ENCODE data around the gene FAM174B. TPM values are rescaled to one million over a fixed set of nuclear protein-coding genes. Genes with fewer than 3 reads are reported as not detected.

The FAM174B gene
- total RNA-seq, 1 experiment from 2014 or later: 0.30 TPM

DNA sequence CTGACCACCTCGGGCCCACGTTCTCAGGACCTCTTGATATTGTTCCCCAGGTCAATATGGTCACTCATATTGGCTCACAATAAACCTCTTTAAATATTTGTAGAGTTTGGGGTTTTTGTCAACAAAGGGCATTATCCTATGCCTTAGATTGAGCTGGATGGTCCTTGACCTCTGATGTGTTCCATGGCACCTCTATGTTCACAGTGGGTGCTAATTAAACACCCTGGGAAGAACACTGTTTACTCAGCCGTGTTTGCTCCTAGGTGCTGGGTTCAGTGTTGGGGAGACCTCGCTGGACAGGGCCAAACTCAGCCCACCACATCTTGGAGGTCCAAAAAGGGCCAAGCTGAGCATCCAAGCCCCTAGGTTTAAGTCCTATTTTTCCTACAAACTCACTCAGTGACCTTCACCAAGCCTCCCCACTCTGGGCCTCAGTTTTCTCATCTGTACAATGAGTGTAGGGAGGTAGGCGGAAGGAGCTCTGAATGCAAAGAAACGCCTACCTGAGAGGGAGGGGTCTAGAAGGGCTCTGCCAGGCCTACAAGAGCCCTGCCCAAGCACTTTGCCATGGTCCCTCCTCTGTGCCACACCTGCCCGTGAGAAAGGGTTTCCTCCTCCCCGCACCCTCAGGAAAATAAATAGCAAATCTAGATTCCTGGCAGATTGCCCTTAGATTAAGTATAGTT, 7.2 kb downstream of the FAM174B start:
- Histone ChIP-seq H3K27ac (ENCODE audit: low read depth, low read length) (no peak overlapping the region), H3K9ac (ENCODE audit: low read length) (no peak overlapping the region), H3K9me2 (ENCODE audit: insufficient read depth) (no peaks in the 10 kb centered on the region), H3K27me3 (ENCODE audit: insufficient read depth, low read length) (no peaks in the 10 kb centered on the region; the same call in 1 of the 2 replicates), H3K4me3 (replicated peaks in 1 of 2; ENCODE audit: low read depth in 1 of 2, low read length in 2 of 2) (no peak overlapping the region), H4K20me1 (ENCODE audit: insufficient read depth) (no peaks in the 10 kb centered on the region), H3K4me2 (ENCODE audit: low read length) (no peak overlapping the region), H3K9me3 (ENCODE audit: control insufficient read depth in 1 of 2, insufficient read depth in 1 of 2, low read depth in 1 of 2, low read length in 2 of 2) (no peaks in the 10 kb centered on the region), H3K79me2 (ENCODE audit: insufficient read depth, low read length) (no peaks in the 10 kb centered on the region), H2AFZ (ENCODE audit: low read depth, low read length, poor library complexity, severe bottlenecking) (no peak overlapping the region), H3K4me1 (ENCODE audit: control insufficient read depth in 1 of 2, insufficient read depth in 2 of 2, low read length in 2 of 2) (no peaks in the 10 kb centered on the region), H3K36me3 (ENCODE audit: control insufficient read depth in 1 of 2, insufficient read depth in 2 of 2, low read length in 2 of 2) (no peaks in the 10 kb centered on the region)
- POLR2A ChIA-PET: no interaction called here
- CTCF ChIA-PET: no interaction called here
- TF ChIP-seq POLR2A (IDR thresholded peaks at IDR 0.05; ENCODE audit: borderline replicate concordance, extremely low read depth, insufficient read depth, insufficient read length) (no peak), MAX (IDR thresholded peaks at IDR 0.05) (no peak), ZBTB33 (IDR thresholded peaks at IDR 0.05; ENCODE audit: extremely low read depth, insufficient replicate concordance, low read length) (no peak), SP1 (IDR thresholded peaks at IDR 0.05; ENCODE audit: low read depth) (no peak), ZFX (IDR thresholded peaks at IDR 0.05) (no peak), YY1 (IDR thresholded peaks at IDR 0.05; ENCODE audit: extremely low read depth, insufficient replicate concordance, low read depth, low read length) (no peak), CTCF (IDR thresholded peaks at IDR 0.05 in 2 of 3, conservative IDR thresholded peaks at IDR 0.05 in 1 of 3; ENCODE audit: borderline replicate concordance in 1 of 3, insufficient read depth in 1 of 3, low read depth in 2 of 3, low read length in 2 of 3) (no peak), SIN3A (IDR thresholded peaks at IDR 0.05; ENCODE audit: low read depth) (no peak)
- RAD21 ChIA-PET (ENCODE audit: low non-redundant PET in 1 of 2, low total read pairs in 2 of 2, uncharacterized antibody in 2 of 2, unreplicated experiment in 2 of 2): no interaction called here
- BruUV-seq (replicated peaks): no TSS peak
- DNase-seq (ENCODE audit: low read depth, low spot score) (no peak), ATAC-seq (no peak)
- intact Hi-C loops (cut with micrococcal nuclease): no loop called here

All from HCT116 (cell line).